H1 (cell line): ENCODE data around the gene RNF13. TPM values are rescaled to one million over a fixed set of nuclear protein-coding genes. Genes with fewer than 3 reads are reported as not detected.

ENCODE experiments used
- CTBP2 ChIP-seq: IDR thresholded peaks from 2 replicates; pipeline ENCODE4 v1.7.0; 2011; ENCODE audit warnings: borderline replicate concordance, mild to moderate bottlenecking, moderate library complexity, mixed read lengths, low read length; ENCODE audit not compliant: insufficient read depth, insufficient read length
- CTCF ChIP-seq, 3 experiments: IDR thresholded peaks; 1 replicate in 2 of 3; 2 replicates in 1 of 3; pipeline versions ENCODE4 v1.5.1 to v1.6.1; 2011; ENCODE audit warnings: low read length in 3 of 3, mild to moderate bottlenecking in 3 of 3, inconsistent platforms in 2 of 3, low read depth in 1 of 3, moderate library complexity in 1 of 3; ENCODE audit not compliant: insufficient read depth in 1 of 3; ENCODE audit errors: control extremely low read depth in 1 of 3
- JUND ChIP-seq: IDR thresholded peaks from 2 replicates; pipeline ENCODE4 v1.6.1; 2011; ENCODE audit warnings: mild to moderate bottlenecking, improper control_type of control experiment, low read length
- NANOG ChIP-seq: IDR thresholded peaks from 2 replicates; pipeline ENCODE4 v1.6.1; 2011; ENCODE audit warnings: low read length, low read depth, mild to moderate bottlenecking, inconsistent platforms; ENCODE audit not compliant: insufficient read depth, poor library complexity, severe bottlenecking
- POLR2AphosphoS5 ChIP-seq: IDR thresholded peaks from 2 replicates; pipeline ENCODE4 v1.6.1; 2011; ENCODE audit warnings: low read depth, low read length
- SIRT6 ChIP-seq: IDR thresholded peaks from one replicate; pipeline ENCODE4 v1.7.1; 2012; ENCODE audit warnings: low read length, inconsistent platforms
- SIX5 ChIP-seq: IDR thresholded peaks from 2 replicates; pipeline ENCODE4 v1.6.1; 2011; ENCODE audit warnings: mild to moderate bottlenecking, low read depth, low read length
- SP1 ChIP-seq: IDR thresholded peaks from 2 replicates; pipeline ENCODE4 v1.6.1; 2011; ENCODE audit warnings: low read depth, low read length
- polyA plus RNA-seq, 7 experiments: library from polyadenylated mRNA; depleted of rRNA in 3 of 7; stranded (reverse) in 5 of 7; unstranded in 2 of 7; fragments of >200 nt in 5 of 7; fragments of 200-250 nt in 2 of 7; gene quantifications; 1 replicate in 5 of 7; 2 replicates in 1 of 7; 4 replicates in 1 of 7; pipeline versions ENCODE4 v1.2.1 to v1.2.3, GENCODE V29; 2011 to 2013; ENCODE audit warnings: missing spikeins in 2 of 7, mixed read lengths in 2 of 7
- total RNA-seq: library from RNA; stranded (reverse); fragmentation: NEBNext Ultra II Directional; extraction: Animal tissue kit (Norgen Biotek cat#: 25700); gene quantifications from 2 replicates; pipeline ENCODE4 v1.2.1, GENCODE V29; 2021

Gene RNF13
- total and polyA plus RNA-seq, 2 of the 8 experiments (the other 6 are each of a cell fraction or from before 2014, with no cell fraction given), result 19.4 to 35.4 TPM

GRCh38 chr3:149957361-149958125 is 144.5 kb downstream of the RNF13 start (continued):
- TF ChIP-seq CTCF (IDR thresholded peaks at IDR 0.05; ENCODE audit: control extremely low read depth in 1 of 3, insufficient read depth in 1 of 3, low read depth in 1 of 3, low read length in 3 of 3), result no peak
- no peak for TF ChIP-seq SP1
- TF ChIP-seq SIX5, result no peak
- no peak for TF ChIP-seq CTBP2
- TF ChIP-seq JUND, result no peak
- no peak for TF ChIP-seq NANOG
- no peak for TF ChIP-seq POLR2AphosphoS5
- TF ChIP-seq SIRT6, result no peak
